ENCODE results near the gene MKX. TPM values are rescaled to one million over a fixed set of nuclear protein-coding genes. Genes with fewer than 3 reads are reported as not detected.

The MKX gene, protein sequence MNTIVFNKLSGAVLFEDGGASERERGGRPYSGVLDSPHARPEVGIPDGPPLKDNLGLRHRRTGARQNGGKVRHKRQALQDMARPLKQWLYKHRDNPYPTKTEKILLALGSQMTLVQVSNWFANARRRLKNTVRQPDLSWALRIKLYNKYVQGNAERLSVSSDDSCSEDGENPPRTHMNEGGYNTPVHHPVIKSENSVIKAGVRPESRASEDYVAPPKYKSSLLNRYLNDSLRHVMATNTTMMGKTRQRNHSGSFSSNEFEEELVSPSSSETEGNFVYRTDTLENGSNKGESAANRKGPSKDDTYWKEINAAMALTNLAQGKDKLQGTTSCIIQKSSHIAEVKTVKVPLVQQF
- 0.42 TPM for total RNA-seq (ENCODE audit: unreplicated experiment)
- long read RNA-seq, result 0 reads

DNA sequence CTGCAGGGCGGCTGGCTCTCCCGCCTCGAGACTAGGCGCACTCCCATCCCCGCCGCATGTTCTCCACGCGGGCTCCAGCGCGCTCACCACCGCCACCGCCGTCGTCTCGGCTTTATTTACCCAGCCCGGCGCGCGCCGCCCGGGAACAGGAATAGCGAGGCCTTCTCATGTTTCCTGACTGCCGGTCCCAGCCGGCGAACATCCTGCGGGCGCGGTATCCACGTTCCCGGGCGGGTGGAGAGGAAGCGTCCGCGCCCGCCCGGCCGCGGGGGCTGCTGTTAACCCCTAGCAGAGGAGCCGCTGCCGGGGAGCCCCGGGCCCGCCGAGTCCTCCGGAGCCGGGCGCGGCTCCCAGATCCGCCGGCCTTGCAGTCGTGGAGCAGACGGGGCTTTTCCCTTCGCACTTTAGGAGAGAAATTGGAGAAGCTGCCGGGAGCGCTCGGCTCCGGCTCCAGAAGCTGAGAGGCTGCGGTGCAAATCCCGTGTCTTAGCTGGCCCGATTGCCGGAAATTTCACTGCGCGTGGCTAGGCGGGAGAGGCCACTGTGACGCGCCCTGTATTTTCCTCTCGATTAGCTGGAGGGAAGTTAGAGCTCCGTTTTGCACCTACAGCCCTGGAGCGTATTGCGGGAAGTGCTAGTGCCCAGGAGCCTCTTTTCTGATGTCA is at the start of gene MKX:
Gene MKX, minus strand, starts transcription at position 88 of the 665 bp plus-strand sequence. CDS start 2,404 bp downstream, outside the sequence.
- no peaks in the 10 kb centered on the region for H3K36me3 Mint-ChIP-seq (ENCODE audit: unreplicated experiment)
- TF ChIP-seq, protein P1, sequence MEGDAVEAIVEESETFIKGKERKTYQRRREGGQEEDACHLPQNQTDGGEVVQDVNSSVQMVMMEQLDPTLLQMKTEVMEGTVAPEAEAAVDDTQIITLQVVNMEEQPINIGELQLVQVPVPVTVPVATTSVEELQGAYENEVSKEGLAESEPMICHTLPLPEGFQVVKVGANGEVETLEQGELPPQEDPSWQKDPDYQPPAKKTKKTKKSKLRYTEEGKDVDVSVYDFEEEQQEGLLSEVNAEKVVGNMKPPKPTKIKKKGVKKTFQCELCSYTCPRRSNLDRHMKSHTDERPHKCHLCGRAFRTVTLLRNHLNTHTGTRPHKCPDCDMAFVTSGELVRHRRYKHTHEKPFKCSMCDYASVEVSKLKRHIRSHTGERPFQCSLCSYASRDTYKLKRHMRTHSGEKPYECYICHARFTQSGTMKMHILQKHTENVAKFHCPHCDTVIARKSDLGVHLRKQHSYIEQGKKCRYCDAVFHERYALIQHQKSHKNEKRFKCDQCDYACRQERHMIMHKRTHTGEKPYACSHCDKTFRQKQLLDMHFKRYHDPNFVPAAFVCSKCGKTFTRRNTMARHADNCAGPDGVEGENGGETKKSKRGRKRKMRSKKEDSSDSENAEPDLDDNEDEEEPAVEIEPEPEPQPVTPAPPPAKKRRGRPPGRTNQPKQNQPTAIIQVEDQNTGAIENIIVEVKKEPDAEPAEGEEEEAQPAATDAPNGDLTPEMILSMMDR (IDR thresholded peaks at IDR 0.05; ENCODE audit: partially characterized antibody, unreplicated experiment), result no peak
- peak within 1 kb of the TSS; percentile 97 for H3K4me3 Mint-ChIP-seq (ENCODE audit: unreplicated experiment)
- peaks cover 13% of the 10 kb centered on the region for H3K9me3 Mint-ChIP-seq (ENCODE audit: unreplicated experiment)
- peaks cover 31% of the 10 kb centered on the region for H3K27me3 Mint-ChIP-seq (ENCODE audit: unreplicated experiment)
- DNase-seq, result peak; percentile 93
- peaks cover 14% of the 10 kb centered on the region for H3K4me1 Mint-ChIP-seq (ENCODE audit: low read depth, unreplicated experiment)
- H3K27ac Mint-ChIP-seq (ENCODE audit: unreplicated experiment), result no peak within 1 kb of the TSS

DNA sequence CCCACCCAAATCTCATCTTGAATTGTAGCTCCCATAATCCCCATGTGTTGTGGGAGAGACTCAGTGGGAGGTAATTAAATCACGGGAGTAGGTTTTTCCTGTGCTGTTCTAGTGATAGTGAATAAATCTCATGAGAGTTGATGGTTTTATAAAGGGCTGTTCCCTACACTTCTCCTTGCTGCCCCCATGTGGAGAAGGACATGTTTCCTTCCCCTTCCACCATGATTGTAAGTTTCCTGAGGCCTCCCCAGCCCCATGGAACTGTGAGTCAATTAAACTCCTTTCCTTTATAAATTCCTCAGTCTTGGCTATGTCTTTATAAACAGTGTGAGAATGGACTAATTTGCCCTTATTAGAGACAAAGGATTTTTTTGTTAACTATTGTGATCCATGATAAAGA is 48.5 kb upstream of the MKX start:
- TF ChIP-seq, protein P1 (IDR thresholded peaks at IDR 0.05; ENCODE audit: partially characterized antibody, unreplicated experiment), result no peak
- H3K36me3 Mint-ChIP-seq (ENCODE audit: unreplicated experiment), result no peaks in the 10 kb centered on the region
- no peak overlapping the region for H3K4me3 Mint-ChIP-seq (ENCODE audit: unreplicated experiment)
- H3K9me3 Mint-ChIP-seq (ENCODE audit: unreplicated experiment), result no peaks in the 10 kb centered on the region
- no peaks in the 10 kb centered on the region for H3K4me1 Mint-ChIP-seq (ENCODE audit: low read depth, unreplicated experiment)
- peaks cover 2% of the 10 kb centered on the region for H3K27me3 Mint-ChIP-seq (ENCODE audit: unreplicated experiment)
- no peak for DNase-seq
- H3K27ac Mint-ChIP-seq (ENCODE audit: unreplicated experiment), result no peak overlapping the region

DNA sequence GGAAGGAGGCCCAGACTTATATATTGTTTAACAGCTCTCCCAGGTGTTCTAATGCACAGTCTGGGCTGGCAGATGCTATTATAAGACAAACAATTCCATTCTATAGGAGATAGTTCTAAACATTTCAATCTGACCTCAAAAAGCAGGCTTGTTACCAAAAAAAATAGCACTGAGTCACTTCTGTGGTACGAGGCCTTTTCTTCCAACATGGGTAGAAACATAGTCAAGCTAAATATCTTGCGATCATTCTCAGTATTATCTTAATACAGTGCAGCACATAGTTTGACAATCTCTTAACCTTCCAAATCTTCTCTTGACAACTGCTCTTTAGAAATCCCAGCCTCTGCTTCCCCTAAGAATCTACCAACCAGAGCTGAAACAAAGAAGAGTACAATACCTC is 46.6 kb upstream of the MKX start:
- no peak overlapping the region for H3K27ac Mint-ChIP-seq (ENCODE audit: unreplicated experiment)
- H3K36me3 Mint-ChIP-seq (ENCODE audit: unreplicated experiment), result no peaks in the 10 kb centered on the region
- no peaks in the 10 kb centered on the region for H3K9me3 Mint-ChIP-seq (ENCODE audit: unreplicated experiment)
- peaks cover 2% of the 10 kb centered on the region for H3K27me3 Mint-ChIP-seq (ENCODE audit: unreplicated experiment)
- no peak overlapping the region for H3K4me3 Mint-ChIP-seq (ENCODE audit: unreplicated experiment)
- DNase-seq, result no peak
- H3K4me1 Mint-ChIP-seq (ENCODE audit: low read depth, unreplicated experiment), result no peaks in the 10 kb centered on the region
- TF ChIP-seq, protein P1 (IDR thresholded peaks at IDR 0.05; ENCODE audit: partially characterized antibody, unreplicated experiment), result no peak

DNA sequence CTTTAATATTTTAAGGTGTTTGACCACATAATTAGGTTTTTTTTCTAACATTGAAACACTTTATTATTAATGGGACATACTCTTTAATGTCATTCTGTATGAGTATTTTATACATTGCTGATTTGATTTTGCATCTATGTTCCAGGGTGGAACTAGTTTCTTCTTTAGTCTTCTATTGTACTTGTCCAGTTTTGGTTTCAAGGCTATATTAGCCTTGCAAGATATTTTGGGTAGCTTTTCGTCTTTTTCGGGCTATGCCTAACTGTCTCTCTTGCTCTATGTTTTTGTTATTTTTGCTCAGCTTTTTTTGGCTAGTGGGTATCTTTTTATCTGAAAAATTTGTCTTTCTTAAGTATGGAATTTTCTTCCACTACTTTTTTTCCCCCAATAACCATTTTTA is 38.7 kb upstream of the MKX start:
- Mint-ChIP-seq H3K4me3 (ENCODE audit: unreplicated experiment) (no peak overlapping the region), H3K4me1 (ENCODE audit: low read depth, unreplicated experiment) (no peaks in the 10 kb centered on the region)

More for the DNA sequence above, 38.7 kb upstream of the MKX start:
- no peaks in the 10 kb centered on the region for H3K36me3 Mint-ChIP-seq (ENCODE audit: unreplicated experiment)
- DNase-seq, result no peak
- peaks cover 3% of the 10 kb centered on the region for H3K27me3 Mint-ChIP-seq (ENCODE audit: unreplicated experiment)
- no peak overlapping the region for H3K27ac Mint-ChIP-seq (ENCODE audit: unreplicated experiment)
- no peaks in the 10 kb centered on the region for H3K9me3 Mint-ChIP-seq (ENCODE audit: unreplicated experiment)
- TF ChIP-seq, protein P1 (IDR thresholded peaks at IDR 0.05; ENCODE audit: partially characterized antibody, unreplicated experiment), result no peak

Data from glutamatergic neuron (in vitro differentiated cells).